ENCODE results near the gene PACS2. TPM values are rescaled to one million over a fixed set of nuclear protein-coding genes. Genes with fewer than 3 reads are reported as not detected.

The PACS2 gene
- total and polyA plus RNA-seq, 4 donors: 5.1 to 21.9 (median 9.8) TPM

DNA sequence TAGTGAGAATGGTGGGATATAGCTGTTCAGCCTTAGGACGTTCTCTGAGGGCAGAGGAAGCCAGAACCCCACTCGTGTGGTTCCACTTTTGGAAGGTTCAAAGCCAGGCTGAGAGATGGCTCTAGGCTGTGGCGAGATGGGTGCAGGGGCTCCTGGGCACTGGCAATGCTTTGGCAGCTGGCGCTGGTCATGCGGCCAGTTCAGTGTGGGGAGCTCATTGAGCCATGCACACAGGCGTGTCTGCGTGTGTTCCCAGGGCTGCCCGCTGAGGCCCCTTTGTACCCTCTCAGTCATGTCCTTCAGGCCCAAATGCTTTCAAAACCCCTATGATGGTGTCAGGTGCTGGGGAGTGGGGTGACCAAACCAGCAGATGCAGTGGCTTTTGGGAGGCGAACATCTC, 85.5 kb downstream of the PACS2 start:
- no peak overlapping the region for H3K27ac ChIP-seq (ENCODE audit: low read depth in 1 of 2, low read length in 2 of 2)
- H3K9ac ChIP-seq (ENCODE audit: low read depth in 1 of 2, low read length in 2 of 2): no peak overlapping the region
- no peak for DNase-seq (ENCODE audit: low spot score)
- TF ChIP-seq REST (IDR thresholded peaks at IDR 0.05) (no peak), FOXA2 (IDR thresholded peaks at IDR 0.05) (no peak), CTCF (IDR thresholded peaks at IDR 0.05; ENCODE audit: low read depth, low read length, missing input control) (no peak), YY1 (IDR thresholded peaks at IDR 0.05) (no peak), GABPA (IDR thresholded peaks at IDR 0.05 in 1 of 2, conservative IDR thresholded peaks at IDR 0.05 in 1 of 2) (no peak), FOXA1 (IDR thresholded peaks at IDR 0.05) (no peak), TAF1 (conservative IDR thresholded peaks at IDR 0.05) (no peak), JUND (IDR thresholded peaks at IDR 0.05) (no peak), RXRA (IDR thresholded peaks at IDR 0.05) (no peak), MAX (IDR thresholded peaks at IDR 0.05) (no peak), HNF4G (IDR thresholded peaks at IDR 0.05) (no peak), SP1 (IDR thresholded peaks at IDR 0.05) (no peak)
- TF ChIP-seq, protein P1, sequence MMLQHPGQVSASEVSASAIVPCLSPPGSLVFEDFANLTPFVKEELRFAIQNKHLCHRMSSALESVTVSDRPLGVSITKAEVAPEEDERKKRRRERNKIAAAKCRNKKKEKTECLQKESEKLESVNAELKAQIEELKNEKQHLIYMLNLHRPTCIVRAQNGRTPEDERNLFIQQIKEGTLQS (IDR thresholded peaks at IDR 0.05): no peak
- H3K27me3 ChIP-seq (ENCODE audit: control insufficient read depth in 4 of 4, insufficient read depth in 4 of 4, low read length in 3 of 4): no peaks in the 10 kb centered on the region
- H3K9me3 ChIP-seq (ENCODE audit: control insufficient read depth in 4 of 4, low read length in 3 of 4): no peaks in the 10 kb centered on the region
- WGBS: 97% methylated on average over 9 of the region's 9 CpGs
- H3K4me3 ChIP-seq (ENCODE audit: low read depth in 1 of 3, low read length in 3 of 3): no peak overlapping the region
- peaks cover 0 to 4% (median 2%) of the 10 kb centered on the region in 4 donors for H3K36me3 ChIP-seq (ENCODE audit: control insufficient read depth in 4 of 4, insufficient read depth in 3 of 4, low read depth in 1 of 4, low read length in 3 of 4)
- H3K4me1 ChIP-seq (ENCODE audit: control insufficient read depth in 4 of 4, insufficient read depth in 4 of 4, low read length in 3 of 4): peaks cover 5 to 16% (median 10%) of the 10 kb centered on the region in 4 donors

GRCh38 chr14:105401699-105402098, 87.2 kb downstream of the PACS2 start:
- Histone ChIP-seq H3K27me3 (ENCODE audit: control insufficient read depth in 4 of 4, insufficient read depth in 4 of 4, low read length in 3 of 4) (no peaks in the 10 kb centered on the region), H3K36me3 (ENCODE audit: control insufficient read depth in 4 of 4, insufficient read depth in 3 of 4, low read depth in 1 of 4, low read length in 3 of 4) (peaks cover 0 to 4% (median under 1%) of the 10 kb centered on the region in 4 donors), H3K4me1 (ENCODE audit: control insufficient read depth in 4 of 4, insufficient read depth in 4 of 4, low read length in 3 of 4) (peaks cover 5 to 16% (median 10%) of the 10 kb centered on the region in 4 donors), H3K9me3 (ENCODE audit: control insufficient read depth in 4 of 4, low read length in 3 of 4) (no peaks in the 10 kb centered on the region), H3K9ac (ENCODE audit: low read depth in 1 of 2, low read length in 2 of 2) (no peak overlapping the region), H3K4me3 (ENCODE audit: low read depth in 1 of 3, low read length in 3 of 3) (no peak overlapping the region), H3K27ac (ENCODE audit: low read depth in 1 of 2, low read length in 2 of 2) (no peak overlapping the region)
- 98% methylated on average over 9 of the region's 9 CpGs for WGBS
- DNase-seq (ENCODE audit: low spot score): no peak
- TF ChIP-seq YY1 (IDR thresholded peaks at IDR 0.05) (no peak), GABPA (IDR thresholded peaks at IDR 0.05 in 1 of 2, conservative IDR thresholded peaks at IDR 0.05 in 1 of 2) (no peak), FOXA2 (IDR thresholded peaks at IDR 0.05) (no peak), RXRA (IDR thresholded peaks at IDR 0.05) (no peak)
